Hepatocyte (in vitro differentiated cells): Measurements from ENCODE around the gene MAMDC2. TPM values are rescaled to one million over a fixed set of nuclear protein-coding genes. Genes with fewer than 3 reads are reported as not detected.

ENCODE experiments used
- DNase-seq: peaks from one replicate; pipeline ENCODE4 v3.0.0-alpha.2; 2016; ENCODE audit warnings: low spot score
- H2AFZ ChIP-seq: fragments of 200-600 bp; sonication (generic); 2 replicates; pipeline ENCODE4 v1.6.0; 2016; ENCODE audit warnings: antibody characterized with exemption, mild to moderate bottlenecking
- H3K27ac ChIP-seq: fragments of 200-600 bp; sonication (generic); 2 replicates; pipeline ENCODE4 v1.5.1; 2016; ENCODE audit warnings: mild to moderate bottlenecking
- H3K27me3 ChIP-seq: fragments of 200-600 bp; sonication (generic); 2 replicates; pipeline ENCODE4 v1.6.1; 2016
- H3K36me3 ChIP-seq: fragments of 200-600 bp; sonication (generic); replicated peaks from 2 replicates; pipeline ENCODE4 v1.5.1; 2016; ENCODE audit warnings: low read depth; ENCODE audit not compliant: insufficient read depth
- H3K4me1 ChIP-seq: fragments of 200-600 bp; sonication (generic); 2 replicates; pipeline ENCODE4 v1.5.1; 2016; ENCODE audit warnings: mild to moderate bottlenecking, moderate library complexity; ENCODE audit not compliant: insufficient read depth
- H3K4me2 ChIP-seq: fragments of 200-600 bp; sonication (generic); 2 replicates; pipeline ENCODE4 v1.6.0; 2016
- H3K4me3 ChIP-seq: fragments of 200-600 bp; sonication (generic); 2 replicates; pipeline ENCODE4 v1.5.1; 2016; ENCODE audit warnings: mild to moderate bottlenecking
- H3K79me2 ChIP-seq: fragments of 200-600 bp; sonication (generic); 2 replicates; pipeline ENCODE4 v1.6.0; 2017; ENCODE audit warnings: mild to moderate bottlenecking
- H3K9me2 ChIP-seq: fragments of 200-600 bp; sonication (generic); replicated peaks from 2 replicates; pipeline ENCODE4 v1.6.0; 2017; ENCODE audit warnings: mild to moderate bottlenecking; ENCODE audit not compliant: insufficient read depth
- H3K9me3 ChIP-seq: fragments of 200-600 bp; sonication (generic); 2 replicates; pipeline ENCODE4 v1.5.1; 2016; ENCODE audit warnings: low read depth, mild to moderate bottlenecking
- H4K20me1 ChIP-seq: fragments of 200-600 bp; sonication (generic); 2 replicates; pipeline ENCODE4 v1.6.0; 2016; ENCODE audit warnings: mild to moderate bottlenecking; ENCODE audit not compliant: insufficient read depth, poor library complexity, severe bottlenecking
- CTCF ChIP-seq: fragments of 200-600 bp; sonication (generic); IDR thresholded peaks from 2 replicates; pipeline ENCODE4 v1.5.1; 2016; ENCODE audit warnings: antibody characterized with exemption, mild to moderate bottlenecking; ENCODE audit not compliant: poor library complexity
- EZH2 ChIP-seq: fragments of 200-600 bp; sonication (generic); IDR thresholded peaks from 2 replicates; pipeline ENCODE4 v1.6.1; 2016; ENCODE audit warnings: antibody characterized with exemption, mild to moderate bottlenecking, borderline replicate concordance
- EZH2phosphoT487 ChIP-seq: fragments of 200-600 bp; sonication (generic); IDR thresholded peaks from one replicate; pipeline ENCODE4 v1.6.1; 2018; ENCODE audit warnings: antibody characterized with exemption, mild to moderate bottlenecking, low read depth, moderate library complexity; ENCODE audit not compliant: unreplicated experiment, severe bottlenecking
- WGBS: methylation state at CpG from one replicate; pipeline ENCODE4 v1.1.6; 2016; ENCODE audit warnings: low lambda C conversion rate; ENCODE audit errors: missing lambda C conversion rate; 5-methylcytosine and 5-hydroxymethylcytosine counted together
- polyA plus RNA-seq: library from polyadenylated mRNA; unstranded; fragments of >200 nt; fragmentation: Nextera tagmentation; extraction: Ambion mirVana; gene quantifications from 2 replicates; pipeline ENCODE4 v1.2.1, GENCODE V29; 2016
- total RNA-seq: library from RNA; depleted of rRNA; stranded (reverse); fragments of >200 nt; gene quantifications from 2 replicates; pipeline ENCODE4 v1.2.3, GENCODE V29; 2014

MAMDC2 gene
- total and polyA plus RNA-seq, 2 experiments from 2014 or later, result 0.65 to 1.9 TPM

- no peak for TF ChIP-seq CTCF
- no peak for TF ChIP-seq EZH2phosphoT487
- no peak for TF ChIP-seq EZH2
- Histone ChIP-seq H3K9me2 (no peaks in the 10 kb centered on the region), H3K4me2 (no peak overlapping the region), H3K36me3 (no peaks in the 10 kb centered on the region), H3K9me3 (no peaks in the 10 kb centered on the region), H3K27ac (no peak overlapping the region), H3K4me1 (peaks cover 7% of the 10 kb centered on the region), H3K27me3 (no peaks in the 10 kb centered on the region), H3K79me2 (no peaks in the 10 kb centered on the region), H2AFZ (no peak overlapping the region), H3K4me3 (no peak overlapping the region), H4K20me1 (no peaks in the 10 kb centered on the region)
- DNase-seq, result no peak
- 64% methylated on average over 3 of the region's 3 CpGs for WGBS
These were observed 125.6 kb downstream of the MAMDC2 start for GRCh38 chr9:70169222-70169621.

- H3K9me2 ChIP-seq, result no peaks in the 10 kb centered on the region
- DNase-seq, result no peak
- H3K4me1 ChIP-seq, result peaks cover 3% of the 10 kb centered on the region
- no peak overlapping the region for H3K27ac ChIP-seq
- H3K4me2 ChIP-seq, result no peak overlapping the region
- no peak overlapping the region for H2AFZ ChIP-seq
- no peaks in the 10 kb centered on the region for H3K36me3 ChIP-seq
- H4K20me1 ChIP-seq, result no peaks in the 10 kb centered on the region
- 73% methylated on average over 7 of the region's 7 CpGs for WGBS
- no peaks in the 10 kb centered on the region for H3K79me2 ChIP-seq
- no peak overlapping the region for H3K4me3 ChIP-seq
- no peaks in the 10 kb centered on the region for H3K27me3 ChIP-seq
- TF ChIP-seq CTCF (no peak), EZH2 (no peak), EZH2phosphoT487 (no peak)
- H3K9me3 ChIP-seq, result no peaks in the 10 kb centered on the region
These were observed 126.6 kb downstream of the MAMDC2 start for GRCh38 chr9:70170151-70170790.

- Histone ChIP-seq H3K9me2 (no peaks in the 10 kb centered on the region), H3K4me3 (no peak overlapping the region), H2AFZ (no peak overlapping the region), H3K27ac (no peak overlapping the region), H3K79me2 (no peaks in the 10 kb centered on the region), H3K4me1 (no peaks in the 10 kb centered on the region), H3K36me3 (no peaks in the 10 kb centered on the region), H4K20me1 (no peaks in the 10 kb centered on the region), H3K4me2 (no peak overlapping the region), H3K9me3 (no peaks in the 10 kb centered on the region), H3K27me3 (no peaks in the 10 kb centered on the region)
- TF ChIP-seq EZH2, result no peak
- TF ChIP-seq CTCF, result no peak
- TF ChIP-seq EZH2phosphoT487, result no peak
- DNase-seq, result no peak
- WGBS, result 91% methylated on average over 1 of the region's 1 CpG
These were observed 128.9 kb downstream of the MAMDC2 start for GRCh38 chr9:70172532-70172931.
